Skeletal muscle satellite cell (primary cell): ENCODE results near the gene ATP6V0C.
A peak's percentile ranks its signal among the peaks of the same experiment; 100 is the strongest.

ENCODE experiments used
- H3K27me3 ChIP-seq: 2 replicates; pipeline ENCODE4 v1.7.0; 2013; ENCODE audit warnings: low read length; ENCODE audit not compliant: control insufficient read depth, insufficient read depth
- H3K36me3 ChIP-seq: 2 replicates; pipeline ENCODE4 v1.7.0; 2013; ENCODE audit warnings: mild to moderate bottlenecking, control low read depth, low read length; ENCODE audit not compliant: insufficient read depth
- H3K4me1 ChIP-seq: 2 replicates; pipeline ENCODE4 v1.7.0; 2013; ENCODE audit warnings: low read length; ENCODE audit not compliant: control insufficient read depth, insufficient read depth
- H3K4me2 ChIP-seq: 2 replicates; pipeline ENCODE4 v1.7.0; 2013; ENCODE audit warnings: mild to moderate bottlenecking, low read length
- H3K4me3 ChIP-seq: 2 replicates; pipeline ENCODE4 v1.7.0; 2013; ENCODE audit warnings: low read length
- H3K9ac ChIP-seq: 2 replicates; pipeline ENCODE4 v1.7.0; 2013; ENCODE audit warnings: mild to moderate bottlenecking, low read depth, low read length, moderate library complexity
- H3K9me3 ChIP-seq: replicated peaks from 2 replicates; pipeline ENCODE4 v1.7.0; 2013; ENCODE audit warnings: mild to moderate bottlenecking, control low read depth, low read length

The ATP6V0C gene

DNA sequence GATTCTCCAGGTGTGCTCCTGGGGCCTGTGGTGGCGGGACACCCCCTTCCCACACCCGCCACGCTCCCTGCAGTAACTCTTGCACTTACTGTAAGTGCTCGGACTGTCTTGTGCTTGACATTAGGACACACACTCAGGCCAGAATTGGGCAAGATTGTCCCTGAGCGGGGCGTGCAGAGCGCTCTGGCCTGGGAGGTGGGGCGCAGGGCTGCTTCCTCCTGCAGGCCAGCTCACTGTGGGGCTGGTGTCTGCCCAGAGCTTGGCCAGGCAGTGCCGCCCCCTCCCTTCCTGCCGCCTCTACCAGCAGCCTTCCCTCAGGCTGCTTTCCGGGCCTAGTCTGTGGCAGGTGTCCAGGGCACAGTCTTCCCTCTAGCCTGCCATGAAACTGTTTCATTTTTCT is 6.1 kb upstream of the ATP6V0C start:
- Histone ChIP-seq H3K4me2 (no peak overlapping the region), H3K4me3 (no peak overlapping the region), H3K9me3 (no peaks in the 10 kb centered on the region), H3K27me3 (no peaks in the 10 kb centered on the region), H3K36me3 (no peaks in the 10 kb centered on the region), H3K9ac (no peak overlapping the region), H3K4me1 (peaks cover 12% of the 10 kb centered on the region)

DNA sequence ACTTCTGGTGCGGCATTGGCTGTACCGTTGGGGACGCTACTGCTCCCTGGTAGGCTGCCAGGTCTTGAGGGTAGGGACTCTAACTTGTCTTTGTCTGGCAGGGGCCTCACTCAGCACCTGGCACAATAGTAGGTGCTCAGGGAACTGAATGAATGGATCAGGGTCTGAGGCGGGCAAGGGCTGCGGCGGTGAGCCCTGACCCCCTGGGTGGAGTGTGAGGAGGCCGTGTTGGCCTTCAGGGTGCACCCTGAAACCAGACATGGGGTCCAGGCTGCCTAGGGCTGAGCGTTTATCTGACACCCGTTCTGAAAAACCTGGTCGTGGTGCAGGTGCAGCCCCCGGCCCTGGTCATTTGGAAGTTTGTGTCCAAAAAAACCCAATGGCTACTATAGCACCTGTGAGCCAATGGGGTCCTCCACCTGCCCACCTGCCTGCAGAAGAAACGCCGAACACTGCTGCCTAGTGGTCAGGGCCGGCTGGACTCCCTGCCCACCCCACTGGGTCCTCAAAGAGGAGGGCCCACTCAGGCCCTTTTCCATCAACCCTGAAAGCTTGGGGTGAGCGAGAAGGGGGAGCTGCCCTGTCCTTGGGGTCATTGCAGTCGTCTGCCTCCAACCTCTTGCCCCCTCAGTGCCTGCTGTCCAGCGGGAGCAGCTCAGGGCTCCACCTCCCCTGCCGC is 4.9 kb upstream of the ATP6V0C start:
- H3K36me3 ChIP-seq: no peaks in the 10 kb centered on the region
- peaks cover 12% of the 10 kb centered on the region for H3K4me1 ChIP-seq
- no peaks in the 10 kb centered on the region for H3K27me3 ChIP-seq
- H3K4me2 ChIP-seq: no peak overlapping the region
- no peak overlapping the region for H3K9ac ChIP-seq
- H3K4me3 ChIP-seq: no peak overlapping the region
- H3K9me3 ChIP-seq: no peaks in the 10 kb centered on the region

DNA sequence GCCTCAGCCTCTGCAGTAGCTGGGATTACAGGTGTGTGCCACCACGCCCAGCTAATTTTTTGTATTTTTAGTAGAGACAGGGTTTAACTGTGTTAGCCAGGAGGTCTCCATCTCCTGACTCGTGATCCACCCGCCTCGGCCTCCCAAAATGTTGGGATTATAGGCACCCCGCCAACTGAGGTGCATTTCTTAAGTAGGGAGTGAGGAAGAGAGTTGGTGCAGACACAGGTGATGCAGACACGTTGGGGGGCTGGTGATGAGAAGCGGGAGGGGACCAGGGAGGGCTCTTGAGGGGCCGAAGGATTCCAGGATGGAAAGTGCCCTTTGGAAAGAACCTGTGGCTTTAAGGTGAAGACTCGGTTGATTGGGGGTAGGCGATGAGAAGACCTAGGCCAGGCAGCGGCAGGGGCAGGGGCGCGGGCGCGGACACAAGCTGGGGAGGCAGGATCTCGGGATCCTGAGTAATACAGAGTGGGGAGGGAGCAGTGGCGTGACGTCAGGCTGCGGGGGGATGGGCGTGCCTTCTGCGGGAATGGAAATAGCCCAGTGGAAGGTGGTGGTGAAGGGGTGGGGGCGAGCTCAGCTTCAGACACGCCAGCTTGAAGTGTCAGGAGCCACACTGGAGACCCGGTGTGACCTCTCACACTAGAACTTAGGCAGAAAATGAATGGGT is 2.5 kb upstream of the ATP6V0C start:
- Histone ChIP-seq H3K4me3 (peak overlapping the region; percentile 40), H3K9ac (peak overlapping the region; percentile 36), H3K36me3 (peaks cover 4% of the 10 kb centered on the region), H3K4me1 (peaks cover 24% of the 10 kb centered on the region), H3K27me3 (no peaks in the 10 kb centered on the region), H3K4me2 (peak overlapping the region; percentile 73), H3K9me3 (no peaks in the 10 kb centered on the region)

DNA sequence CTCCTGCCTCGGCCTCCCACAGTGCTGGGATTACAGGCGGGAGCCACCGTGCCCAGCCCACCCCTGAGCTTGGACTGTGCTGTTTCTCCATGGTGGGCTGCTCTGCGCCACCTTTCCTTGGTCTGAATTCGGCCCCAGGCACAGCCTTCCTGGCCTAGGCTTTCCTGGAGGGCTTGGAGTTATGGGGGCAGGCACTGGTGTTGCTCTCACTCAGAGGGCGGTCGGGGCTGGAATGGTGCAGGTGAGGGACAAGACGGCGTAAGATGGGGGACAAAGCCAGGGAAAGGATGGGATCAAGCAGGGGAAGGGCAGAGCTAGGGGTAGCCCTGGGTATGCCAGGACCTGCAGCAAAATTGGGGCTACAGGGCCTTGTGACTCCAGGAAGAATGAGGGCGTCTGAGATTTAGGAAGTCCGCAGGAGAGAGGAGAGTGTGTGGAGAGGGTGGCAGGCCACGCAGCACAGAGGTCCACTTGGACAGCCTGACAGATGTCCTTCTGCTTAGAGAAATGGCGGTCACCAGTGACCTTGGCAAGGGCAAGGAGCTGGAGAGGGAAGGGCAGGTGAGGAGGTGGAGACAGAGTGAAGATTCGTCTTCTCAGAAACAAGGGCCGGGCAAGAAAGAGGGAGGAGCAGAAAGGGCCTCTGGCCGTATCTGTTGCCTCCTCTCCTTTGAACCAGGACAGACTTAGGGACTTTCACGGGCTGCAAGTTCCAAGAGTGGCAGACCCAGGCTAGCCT is 1.6 kb upstream of the ATP6V0C start:
- Histone ChIP-seq H3K4me1 (peaks cover 33% of the 10 kb centered on the region), H3K4me3 (no peak overlapping the region)

DNA sequence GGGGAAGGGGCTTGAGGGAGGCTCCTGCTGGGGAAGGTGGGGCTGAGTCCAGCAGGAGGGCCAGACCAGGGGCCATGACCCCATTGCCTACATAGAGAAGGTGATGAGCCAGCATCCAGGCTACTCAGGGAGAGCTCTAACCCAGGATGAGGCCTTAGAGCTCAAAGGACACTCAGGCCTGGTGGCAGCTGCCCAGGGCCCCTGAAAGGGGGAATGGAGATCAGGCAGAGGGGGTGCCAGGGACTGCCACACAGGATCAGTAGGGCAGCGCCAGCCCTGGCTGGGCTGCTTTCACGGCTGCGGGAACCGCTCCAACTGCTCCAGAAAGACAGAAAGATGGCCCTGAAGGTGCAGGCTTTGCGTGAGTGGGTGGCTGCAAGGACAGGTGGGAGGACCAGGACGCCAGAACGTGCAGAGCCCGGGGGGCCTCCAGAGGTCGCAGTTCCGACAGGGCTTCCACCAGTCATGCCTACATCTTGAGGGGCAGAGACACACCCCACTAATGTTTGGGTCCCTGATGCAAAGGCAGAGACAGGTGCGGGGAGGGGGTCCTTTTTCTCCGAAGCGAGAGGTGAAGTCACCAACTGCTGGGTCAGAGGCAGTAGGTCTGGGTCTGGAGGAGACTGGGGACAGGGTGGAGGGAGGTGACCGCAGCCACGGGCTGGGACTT is 882 bp upstream of the ATP6V0C start:
- no peaks in the 10 kb centered on the region for H3K27me3 ChIP-seq
- H3K4me2 ChIP-seq: peak overlapping the region; percentile 81
- peak overlapping the region; percentile 90 for H3K4me3 ChIP-seq
- H3K9me3 ChIP-seq: no peaks in the 10 kb centered on the region
- peaks cover 40% of the 10 kb centered on the region for H3K4me1 ChIP-seq
- H3K9ac ChIP-seq: peak overlapping the region; percentile 93
- peaks cover 4% of the 10 kb centered on the region for H3K36me3 ChIP-seq

More for the DNA sequence above, 1.6 kb upstream of the ATP6V0C start:
- Histone ChIP-seq H3K36me3 (peaks cover 4% of the 10 kb centered on the region), H3K27me3 (no peaks in the 10 kb centered on the region), H3K4me2 (no peak overlapping the region), H3K9ac (no peak overlapping the region), H3K9me3 (no peaks in the 10 kb centered on the region)

DNA sequence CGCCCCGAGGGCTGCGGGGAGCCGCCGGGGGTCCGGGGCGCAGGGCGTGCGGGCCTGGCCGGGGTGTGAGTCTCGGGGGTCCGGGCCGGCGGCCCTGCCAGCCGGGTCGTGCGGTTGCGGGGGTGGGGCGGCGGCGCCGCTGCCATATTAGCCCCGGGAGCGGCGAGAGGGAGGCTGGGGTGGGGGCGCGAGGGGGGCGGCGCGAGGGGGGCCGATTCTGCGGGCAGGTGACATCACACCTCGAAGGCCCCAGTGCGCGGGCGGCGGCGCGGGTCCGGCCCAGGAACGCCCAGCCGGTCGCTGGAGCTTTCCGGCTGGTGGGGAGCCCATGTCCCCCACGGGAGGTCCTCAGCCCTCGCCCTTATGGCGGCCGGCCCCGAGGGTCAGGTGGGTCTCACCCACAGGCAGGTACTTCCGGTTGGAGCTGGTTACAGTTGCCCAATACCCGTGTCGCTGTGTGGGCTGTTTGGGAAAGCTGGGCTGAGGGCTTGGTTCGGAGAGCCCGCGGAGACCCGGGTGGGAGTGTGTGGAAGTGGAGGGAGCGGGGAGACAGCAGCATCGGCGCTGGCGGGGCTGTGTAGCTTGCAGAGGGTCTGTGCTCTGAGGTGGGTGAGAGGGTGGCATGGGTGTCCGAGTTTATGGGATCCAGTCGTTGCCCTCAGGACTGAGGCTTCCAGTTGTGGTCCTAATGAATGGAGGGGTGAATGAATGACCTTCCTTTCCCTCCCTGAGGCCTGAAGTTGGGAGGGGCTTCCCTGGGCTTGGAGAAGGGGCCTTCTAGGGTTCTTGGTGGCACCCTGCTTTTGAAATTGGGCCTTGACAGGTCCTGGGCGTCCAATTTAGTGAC is 804 bp downstream of the ATP6V0C start:
- Histone ChIP-seq H3K9me3 (no peaks in the 10 kb centered on the region), H3K4me3 (peak overlapping the region; percentile 90), H3K36me3 (peaks cover 10% of the 10 kb centered on the region), H3K27me3 (no peaks in the 10 kb centered on the region), H3K9ac (peak overlapping the region; percentile 93), H3K4me1 (peaks cover 57% of the 10 kb centered on the region), H3K4me2 (peak overlapping the region; percentile 99)

DNA sequence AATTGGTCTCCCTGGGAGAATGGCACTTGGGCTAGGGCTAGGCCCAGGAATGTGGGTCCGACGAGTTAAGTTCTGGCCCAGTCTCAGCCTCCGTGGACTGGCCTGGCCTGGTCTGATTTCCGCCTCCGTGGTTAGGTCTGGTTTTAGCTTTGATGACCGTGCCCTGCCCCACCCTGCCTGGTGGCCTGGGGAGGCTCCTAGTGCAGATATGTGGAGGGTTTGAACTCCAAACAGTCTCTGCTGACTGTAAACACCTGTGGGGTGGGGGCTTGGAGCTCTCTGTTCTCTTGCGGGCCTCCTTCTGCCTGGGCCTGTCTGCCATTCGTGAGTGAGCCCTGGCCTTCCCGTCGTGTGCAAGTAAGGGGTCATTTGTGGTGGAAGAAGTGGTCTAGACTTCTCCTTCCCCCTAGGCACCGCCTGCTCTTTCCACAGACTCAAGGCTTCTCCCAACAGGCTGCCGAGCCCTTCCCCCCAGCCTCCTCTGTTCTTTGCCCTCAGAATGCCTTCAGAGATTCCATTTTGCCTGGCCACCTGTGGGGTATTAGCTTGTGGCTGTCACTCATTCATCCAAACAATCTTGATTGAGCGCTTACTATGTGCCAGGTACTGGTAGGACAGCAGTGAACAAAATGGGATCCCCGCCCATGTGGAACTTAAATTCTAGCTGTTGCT is 1.6 kb downstream of the ATP6V0C start:
- H3K4me2 ChIP-seq: peak overlapping the region; percentile 99
- H3K27me3 ChIP-seq: no peaks in the 10 kb centered on the region
- no peaks in the 10 kb centered on the region for H3K9me3 ChIP-seq
- peak overlapping the region; percentile 93 for H3K9ac ChIP-seq
- H3K4me3 ChIP-seq: peak overlapping the region; percentile 90
- H3K4me1 ChIP-seq: peaks cover 58% of the 10 kb centered on the region
- H3K36me3 ChIP-seq: peaks cover 10% of the 10 kb centered on the region

GRCh38 chr16:2516391-2517240 is 2.9 kb downstream of the ATP6V0C start:
- Histone ChIP-seq H3K4me2 (peak overlapping the region; percentile 99), H3K4me3 (peak overlapping the region; percentile 90), H3K9ac (peak overlapping the region; percentile 93), H3K9me3 (no peaks in the 10 kb centered on the region), H3K27me3 (no peaks in the 10 kb centered on the region), H3K4me1 (peaks cover 60% of the 10 kb centered on the region), H3K36me3 (peaks cover 16% of the 10 kb centered on the region)

DNA sequence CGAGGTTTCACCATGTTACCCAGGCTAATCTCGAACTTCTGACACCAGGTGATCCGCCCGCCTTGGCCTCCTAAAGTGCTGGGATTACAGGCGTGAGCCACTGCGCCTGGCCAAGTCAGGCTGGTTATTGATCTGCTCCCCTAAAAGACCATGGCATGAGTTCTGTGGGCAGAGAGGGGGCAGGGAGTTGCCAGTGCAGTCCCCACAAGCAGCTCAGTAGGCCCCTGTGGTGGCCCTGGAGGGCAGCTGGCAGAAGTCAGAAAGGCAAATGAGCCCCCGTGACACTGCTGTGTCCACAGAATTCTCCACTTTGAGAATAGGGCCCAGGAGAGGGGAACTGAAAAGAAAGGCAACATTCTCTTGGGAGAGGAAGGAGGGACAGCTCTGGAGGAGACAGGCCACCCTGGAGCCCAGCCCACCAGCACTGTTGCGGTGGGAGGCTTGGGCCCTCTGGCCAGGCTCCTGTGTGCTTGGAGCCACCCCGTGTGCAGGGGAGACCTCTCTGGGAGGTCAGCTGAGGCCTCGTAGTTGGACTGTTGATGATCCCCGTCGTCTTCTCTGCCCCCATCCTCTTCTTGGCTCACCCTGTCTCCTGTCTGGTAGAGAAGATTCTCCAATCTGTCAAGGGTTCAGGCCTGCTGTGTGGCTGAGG is 4.3 kb downstream of the ATP6V0C start:
- Histone ChIP-seq H3K9ac (peak overlapping the region; percentile 31), H3K4me2 (peak overlapping the region; percentile 50), H3K36me3 (peaks cover 21% of the 10 kb centered on the region), H3K9me3 (no peaks in the 10 kb centered on the region), H3K27me3 (no peaks in the 10 kb centered on the region), H3K4me1 (peaks cover 57% of the 10 kb centered on the region), H3K4me3 (no peak overlapping the region)
